ENCODE results near the gene TGFA.
A peak's percentile ranks its signal among the peaks of the same experiment; 100 is the strongest.

The TGFA gene

GRCh38 chr2:70425682-70426301 lies 127.8 kb downstream of the TGFA start:
- DNase-seq (ENCODE audit: low read depth) = no peak
- no peak overlapping the region for H3K4me3 ChIP-seq (replicated peaks; ENCODE audit: low read depth, low read length)
- TF ChIP-seq, protein P1, sequence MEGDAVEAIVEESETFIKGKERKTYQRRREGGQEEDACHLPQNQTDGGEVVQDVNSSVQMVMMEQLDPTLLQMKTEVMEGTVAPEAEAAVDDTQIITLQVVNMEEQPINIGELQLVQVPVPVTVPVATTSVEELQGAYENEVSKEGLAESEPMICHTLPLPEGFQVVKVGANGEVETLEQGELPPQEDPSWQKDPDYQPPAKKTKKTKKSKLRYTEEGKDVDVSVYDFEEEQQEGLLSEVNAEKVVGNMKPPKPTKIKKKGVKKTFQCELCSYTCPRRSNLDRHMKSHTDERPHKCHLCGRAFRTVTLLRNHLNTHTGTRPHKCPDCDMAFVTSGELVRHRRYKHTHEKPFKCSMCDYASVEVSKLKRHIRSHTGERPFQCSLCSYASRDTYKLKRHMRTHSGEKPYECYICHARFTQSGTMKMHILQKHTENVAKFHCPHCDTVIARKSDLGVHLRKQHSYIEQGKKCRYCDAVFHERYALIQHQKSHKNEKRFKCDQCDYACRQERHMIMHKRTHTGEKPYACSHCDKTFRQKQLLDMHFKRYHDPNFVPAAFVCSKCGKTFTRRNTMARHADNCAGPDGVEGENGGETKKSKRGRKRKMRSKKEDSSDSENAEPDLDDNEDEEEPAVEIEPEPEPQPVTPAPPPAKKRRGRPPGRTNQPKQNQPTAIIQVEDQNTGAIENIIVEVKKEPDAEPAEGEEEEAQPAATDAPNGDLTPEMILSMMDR (IDR thresholded peaks at IDR 0.05; ENCODE audit: low read length, missing control alignments) = no peak

DNA sequence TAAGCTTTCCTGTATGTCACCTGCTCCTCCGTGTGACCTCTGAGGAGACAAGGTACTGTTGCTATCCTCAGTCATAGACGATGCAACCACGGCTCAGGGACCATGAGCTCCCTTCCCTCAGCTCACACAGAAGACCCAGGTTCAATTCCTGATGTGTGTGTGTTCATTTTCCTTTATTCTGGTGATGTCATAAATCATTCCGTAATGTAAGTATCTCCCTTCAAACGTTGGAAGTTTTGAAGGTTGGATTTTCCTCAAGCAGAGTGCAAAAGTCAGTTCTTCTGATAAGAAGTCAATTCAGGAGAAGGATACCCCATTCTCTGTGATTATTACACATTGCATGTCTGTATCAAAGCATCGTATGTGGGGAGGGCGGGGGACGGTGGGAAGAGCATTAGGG lies 132.9 kb downstream of the TGFA start:
- no peak for DNase-seq (ENCODE audit: low read depth)
- TF ChIP-seq, protein P1 (IDR thresholded peaks at IDR 0.05; ENCODE audit: low read length, missing control alignments) = no peak
- no peak overlapping the region for H3K4me3 ChIP-seq (replicated peaks; ENCODE audit: low read depth, low read length)

DNA sequence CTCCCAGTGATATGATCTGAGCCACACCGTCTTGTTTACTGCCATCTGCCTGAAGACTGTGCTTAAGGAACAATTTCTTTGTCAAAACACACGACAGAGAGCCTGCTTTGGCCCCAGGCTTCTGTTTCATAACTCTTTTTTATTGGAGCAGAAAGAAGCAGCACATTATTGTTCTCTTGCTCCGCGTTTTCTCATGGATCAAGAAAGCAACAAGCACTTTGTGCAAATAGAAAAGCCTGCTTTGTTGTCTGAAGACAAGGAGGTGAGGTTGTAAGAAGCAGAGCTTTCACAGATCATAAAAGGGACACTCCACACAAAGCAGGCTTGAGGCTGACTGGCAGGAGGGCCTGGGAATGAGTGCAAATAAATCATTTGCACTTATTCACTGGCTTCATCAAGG lies 133.5 kb downstream of the TGFA start:
- TF ChIP-seq, protein P1 (IDR thresholded peaks at IDR 0.05; ENCODE audit: low read length, missing control alignments) = no peak
- H3K4me3 ChIP-seq (replicated peaks; ENCODE audit: low read depth, low read length) = no peak overlapping the region
- no peak for DNase-seq (ENCODE audit: low read depth)

DNA sequence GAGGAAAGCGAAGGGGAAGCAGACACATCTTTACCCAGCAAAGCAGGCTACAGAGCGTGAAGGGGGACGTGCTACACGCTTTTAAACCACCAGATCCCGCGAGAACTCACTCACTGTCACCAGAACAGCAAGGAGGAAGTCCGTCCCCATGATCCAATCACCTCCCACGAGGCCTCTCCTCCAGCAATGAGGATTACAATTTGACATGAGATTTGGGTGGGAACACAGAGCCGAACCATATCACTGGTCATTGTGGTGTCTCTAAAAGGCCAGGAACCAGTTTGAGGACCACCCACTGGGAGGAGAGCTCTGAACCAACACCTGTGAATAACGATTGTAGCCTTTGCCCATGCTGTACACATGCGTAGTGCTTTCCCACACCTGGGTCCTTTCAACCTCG lies 135.1 kb downstream of the TGFA start:
- TF ChIP-seq, protein P1 (IDR thresholded peaks at IDR 0.05; ENCODE audit: low read length, missing control alignments) = no peak
- no peak for DNase-seq (ENCODE audit: low read depth)
- H3K4me3 ChIP-seq (replicated peaks; ENCODE audit: low read depth, low read length) = no peak overlapping the region

DNA sequence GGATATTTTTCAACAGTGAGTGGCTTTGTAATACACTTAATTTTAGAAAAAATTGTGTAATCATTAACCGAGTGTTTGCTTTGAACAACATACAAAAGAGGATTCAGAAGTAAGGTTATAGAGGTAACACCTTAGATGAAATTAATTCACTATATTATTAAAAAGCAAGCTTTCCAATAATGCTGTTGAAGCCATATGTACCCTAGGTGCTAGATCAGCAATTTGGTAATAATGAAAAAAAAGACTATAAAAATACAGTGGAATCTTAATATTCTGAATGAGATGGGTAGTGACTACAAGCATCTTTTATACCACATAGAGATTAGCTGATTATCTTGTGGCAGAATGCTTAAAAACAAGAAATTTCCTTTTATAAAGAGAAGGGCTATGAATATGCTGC lies 136.6 kb downstream of the TGFA start:
- TF ChIP-seq, protein P1 (IDR thresholded peaks at IDR 0.05; ENCODE audit: low read length, missing control alignments) = no peak
- DNase-seq (ENCODE audit: low read depth) = no peak
- no peak overlapping the region for H3K4me3 ChIP-seq (replicated peaks; ENCODE audit: low read depth, low read length)

DNA sequence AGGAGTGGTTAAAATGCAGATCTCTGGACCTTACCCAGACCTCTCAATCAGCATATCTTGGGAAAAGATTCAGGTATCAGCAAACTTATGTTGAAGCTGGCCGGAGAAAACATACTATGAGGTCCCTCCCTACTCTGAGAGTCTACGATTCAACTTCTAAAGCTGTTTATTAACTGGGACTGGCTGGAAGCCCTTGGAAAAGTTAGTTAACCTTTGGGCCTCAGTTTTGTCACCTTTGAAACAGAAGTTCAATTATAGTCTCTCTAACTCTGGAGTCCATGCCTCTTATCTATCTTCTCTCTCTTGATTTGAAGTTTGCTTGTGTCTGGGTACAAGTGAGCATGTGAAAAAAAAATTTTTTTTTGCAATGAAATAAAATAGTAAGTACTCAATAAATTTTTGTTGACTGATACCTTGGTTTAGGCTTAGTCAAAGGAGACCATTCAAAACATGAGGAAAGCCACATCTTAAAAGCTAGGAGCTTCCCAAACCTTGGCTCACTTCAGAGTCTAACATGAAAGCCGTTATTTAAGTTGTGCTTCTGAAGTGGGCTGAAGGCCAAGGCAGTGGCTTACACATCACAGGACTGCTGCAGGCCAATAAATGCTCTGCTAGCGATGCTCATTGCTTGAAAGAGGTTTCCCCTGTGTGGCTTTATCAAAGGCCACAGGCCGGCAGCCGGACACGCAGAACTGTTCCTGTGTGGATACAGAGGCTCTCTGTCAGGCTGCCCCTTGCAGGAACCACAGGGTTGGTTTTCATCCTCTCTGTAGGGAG lies 141.1 kb downstream of the TGFA start:
- DNase-seq (ENCODE audit: low read depth) = peak; percentile 7
- TF ChIP-seq, protein P1 (IDR thresholded peaks at IDR 0.05; ENCODE audit: low read length, missing control alignments) = no peak
- H3K4me3 ChIP-seq (replicated peaks; ENCODE audit: low read depth, low read length) = no peak overlapping the region

Data from fibroblast of pulmonary artery (primary cell).